Measurements from ENCODE around the gene RIOK2. TPM values are rescaled to one million over a fixed set of nuclear protein-coding genes. Genes with fewer than 3 reads are reported as not detected.
A peak's percentile ranks its signal among the peaks of the same experiment; 100 is the strongest.
"Not testable (repeated sequence)": the region's sequence is repeated elsewhere in the genome, so short reads cannot be mapped to it uniquely, and the experiment has no call there.

The RIOK2 gene
- total RNA-seq, 1 donor from 2014 or later = 33.4 TPM

- Mint-ChIP-seq H3K4me3 (no peak overlapping the region), H3K36me3 (ENCODE audit: low read depth) (peaks cover 3% of the 10 kb centered on the region), H3K9me3 (peaks cover 12% of the 10 kb centered on the region), H3K4me1 (peaks cover 4% of the 10 kb centered on the region), H3K27me3 (ENCODE audit: low read depth) (no peaks in the 10 kb centered on the region), H3K27ac (ENCODE audit: unreplicated experiment) (no peak overlapping the region)
- TF ChIP-seq, protein P1, sequence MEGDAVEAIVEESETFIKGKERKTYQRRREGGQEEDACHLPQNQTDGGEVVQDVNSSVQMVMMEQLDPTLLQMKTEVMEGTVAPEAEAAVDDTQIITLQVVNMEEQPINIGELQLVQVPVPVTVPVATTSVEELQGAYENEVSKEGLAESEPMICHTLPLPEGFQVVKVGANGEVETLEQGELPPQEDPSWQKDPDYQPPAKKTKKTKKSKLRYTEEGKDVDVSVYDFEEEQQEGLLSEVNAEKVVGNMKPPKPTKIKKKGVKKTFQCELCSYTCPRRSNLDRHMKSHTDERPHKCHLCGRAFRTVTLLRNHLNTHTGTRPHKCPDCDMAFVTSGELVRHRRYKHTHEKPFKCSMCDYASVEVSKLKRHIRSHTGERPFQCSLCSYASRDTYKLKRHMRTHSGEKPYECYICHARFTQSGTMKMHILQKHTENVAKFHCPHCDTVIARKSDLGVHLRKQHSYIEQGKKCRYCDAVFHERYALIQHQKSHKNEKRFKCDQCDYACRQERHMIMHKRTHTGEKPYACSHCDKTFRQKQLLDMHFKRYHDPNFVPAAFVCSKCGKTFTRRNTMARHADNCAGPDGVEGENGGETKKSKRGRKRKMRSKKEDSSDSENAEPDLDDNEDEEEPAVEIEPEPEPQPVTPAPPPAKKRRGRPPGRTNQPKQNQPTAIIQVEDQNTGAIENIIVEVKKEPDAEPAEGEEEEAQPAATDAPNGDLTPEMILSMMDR (conservative IDR thresholded peaks at IDR 0.05) = no peak
- no peak for DNase-seq (ENCODE audit: low read depth, low spot score)
Measured at GRCh38 chr5:97194366-97194765, 11.3 kb upstream of the RIOK2 start.

DNA sequence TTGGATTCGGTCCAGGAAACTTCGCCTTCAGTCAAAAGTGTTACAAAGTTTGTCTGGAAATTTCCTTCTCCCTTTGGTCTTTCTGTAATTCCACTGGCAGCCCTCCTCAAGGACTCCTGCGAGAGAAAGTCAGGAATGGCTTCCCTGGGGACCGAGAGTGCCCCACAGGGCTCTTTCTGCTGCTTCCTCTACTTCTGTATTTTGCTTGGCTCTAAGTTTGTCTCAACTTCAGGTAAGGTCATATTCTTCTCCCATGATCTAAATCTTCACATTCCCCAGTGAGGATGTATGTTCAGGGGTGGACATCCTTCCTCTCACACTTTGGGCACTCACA is 10.3 kb upstream of the RIOK2 start:
- Mint-ChIP-seq H3K27ac (ENCODE audit: unreplicated experiment) (no peak overlapping the region), H3K27me3 (ENCODE audit: low read depth) (no peaks in the 10 kb centered on the region), H3K36me3 (ENCODE audit: low read depth) (peaks cover 3% of the 10 kb centered on the region), H3K9me3 (peaks cover 12% of the 10 kb centered on the region), H3K4me1 (peaks cover 4% of the 10 kb centered on the region), H3K4me3 (no peak overlapping the region)
- DNase-seq (ENCODE audit: low read depth, low spot score) = no peak
- TF ChIP-seq, protein P1 (conservative IDR thresholded peaks at IDR 0.05) = no peak

DNA sequence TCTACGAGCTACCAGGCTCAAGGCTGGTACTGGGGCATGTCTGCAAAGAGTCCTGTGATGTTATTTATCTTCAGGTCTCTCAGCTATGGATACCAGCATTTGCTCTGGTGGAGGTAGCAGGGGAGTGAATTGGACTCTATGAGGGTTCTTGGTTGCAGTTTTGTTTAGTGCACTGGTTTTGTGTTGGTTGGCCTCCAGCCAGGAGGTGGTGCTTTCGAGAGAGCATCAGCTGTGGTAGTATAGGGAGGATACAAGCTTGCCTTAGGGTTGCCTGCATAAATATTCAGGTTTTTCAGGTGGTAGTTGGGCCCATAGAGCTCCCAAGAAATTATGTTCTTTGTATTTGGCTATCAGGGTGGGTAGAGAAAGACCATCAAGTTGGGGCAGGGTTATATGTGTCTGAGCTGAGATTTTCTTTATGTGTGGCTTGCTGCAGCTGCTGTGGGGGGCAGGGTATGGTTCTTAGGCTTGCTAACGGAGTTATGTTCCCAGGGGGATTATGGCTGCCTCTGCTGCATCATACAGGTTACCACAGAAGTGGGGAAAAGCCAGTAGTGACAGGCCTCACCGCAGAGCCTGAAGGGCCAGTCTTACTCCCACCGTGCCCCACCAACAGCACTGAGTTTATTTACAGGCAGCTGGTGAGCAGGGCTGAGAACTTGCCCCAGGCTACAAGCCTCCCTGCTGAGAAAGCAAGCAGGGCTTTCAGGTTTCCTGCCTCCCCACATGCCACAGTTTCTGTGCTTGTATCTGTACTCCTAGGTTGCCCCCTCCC is 9.7 kb upstream of the RIOK2 start:
- Mint-ChIP-seq H3K27me3 (ENCODE audit: low read depth) (no peaks in the 10 kb centered on the region), H3K27ac (ENCODE audit: unreplicated experiment) (peak overlapping the region; percentile 88), H3K9me3 (peaks cover 12% of the 10 kb centered on the region), H3K4me1 (peaks cover 4% of the 10 kb centered on the region), H3K4me3 (no peak overlapping the region), H3K36me3 (ENCODE audit: low read depth) (peaks cover 3% of the 10 kb centered on the region)
- TF ChIP-seq, protein P1 (conservative IDR thresholded peaks at IDR 0.05) = no peak
- DNase-seq (ENCODE audit: low read depth, low spot score) = no peak

DNA sequence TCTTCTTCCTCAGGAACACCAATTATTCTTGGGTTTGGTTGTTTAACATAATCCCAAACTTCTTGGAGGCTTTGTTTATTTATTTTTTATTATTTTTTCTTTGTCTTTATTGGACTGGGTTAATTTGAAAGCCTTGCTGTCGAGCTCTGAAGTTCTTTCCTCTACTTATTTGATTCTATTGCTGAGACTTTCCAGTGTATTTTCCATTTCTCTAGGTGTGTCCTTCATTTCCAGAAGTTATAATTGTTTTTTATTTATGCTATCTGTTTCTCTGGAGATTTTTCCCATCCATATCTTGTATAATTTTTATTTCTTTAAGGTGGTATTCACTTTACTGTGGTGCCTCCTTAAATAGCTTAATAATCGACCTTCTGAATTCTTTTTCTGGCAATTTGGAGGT is 8.8 kb upstream of the RIOK2 start:
- no peak for DNase-seq (ENCODE audit: low read depth, low spot score)
- Mint-ChIP-seq H3K27ac (ENCODE audit: unreplicated experiment) (no peak overlapping the region), H3K27me3 (ENCODE audit: low read depth) (no peaks in the 10 kb centered on the region), H3K9me3 (peaks cover 12% of the 10 kb centered on the region), H3K4me3 (no peak overlapping the region), H3K36me3 (ENCODE audit: low read depth) (peaks cover 3% of the 10 kb centered on the region), H3K4me1 (peaks cover 4% of the 10 kb centered on the region)
- TF ChIP-seq, protein P1 (conservative IDR thresholded peaks at IDR 0.05) = no peak

DNA sequence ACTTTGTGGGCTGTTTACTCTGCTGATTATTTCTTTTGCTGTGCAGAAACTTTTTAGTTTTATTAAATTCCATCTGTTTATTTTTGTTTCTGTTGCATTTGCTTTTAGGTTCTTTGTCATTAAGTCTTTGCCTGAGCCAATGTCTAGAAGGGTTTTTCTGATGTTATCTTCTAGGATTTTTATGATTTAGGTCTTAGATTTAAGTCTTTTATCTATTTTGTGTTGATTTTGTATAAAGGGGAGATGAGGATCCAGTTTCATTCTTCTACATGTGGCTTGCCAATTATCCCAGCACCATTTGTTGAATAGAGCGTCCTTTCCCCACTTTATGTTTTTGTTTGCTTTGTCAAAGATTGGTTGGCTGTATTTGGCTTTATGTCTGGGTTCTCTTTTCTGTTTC is 6.5 kb upstream of the RIOK2 start:
- not testable (repeated sequence) for H3K4me1 Mint-ChIP-seq; H3K27ac Mint-ChIP-seq (ENCODE audit: unreplicated experiment); DNase-seq (ENCODE audit: low read depth, low spot score); H3K4me3 Mint-ChIP-seq; H3K36me3 Mint-ChIP-seq (ENCODE audit: low read depth); H3K27me3 Mint-ChIP-seq (ENCODE audit: low read depth)
- peaks cover 13% of the 10 kb centered on the region for H3K9me3 Mint-ChIP-seq

DNA sequence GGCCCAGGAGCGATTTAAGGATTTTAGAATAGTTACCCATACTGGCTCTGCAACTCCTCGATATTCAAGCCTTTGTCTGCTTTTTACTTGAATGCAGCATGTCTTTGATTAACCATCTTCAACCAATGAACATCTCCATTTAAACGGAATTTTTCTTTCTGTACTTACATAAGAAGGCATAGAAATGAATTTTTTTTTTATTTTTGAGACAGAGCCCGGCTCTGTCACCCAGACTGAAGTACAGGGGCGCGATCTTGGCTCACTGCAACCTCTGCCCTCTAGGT is 825 bp upstream of the RIOK2 start:
- Mint-ChIP-seq H3K4me1 (peaks cover 32% of the 10 kb centered on the region), H3K4me3 (peak overlapping the region; percentile 95), H3K36me3 (ENCODE audit: low read depth) (peaks cover 24% of the 10 kb centered on the region), H3K27me3 (ENCODE audit: low read depth) (no peaks in the 10 kb centered on the region), H3K9me3 (peaks cover 3% of the 10 kb centered on the region), H3K27ac (ENCODE audit: unreplicated experiment) (no peak overlapping the region)
- no peak for DNase-seq (ENCODE audit: low read depth, low spot score)
- TF ChIP-seq, protein P1 (conservative IDR thresholded peaks at IDR 0.05) = no peak
